Thyroid gland (tissue), 4 donors: ENCODE data around the gene CXCR6.

Experiments used
- CTCF ChIP-seq, 6 experiments: fragments of 200-600 bp in 3 of 6; fragments of 450-650 bp in 3 of 6; sonication (generic) in 3 of 6; IDR thresholded peaks; one replicate each; pipeline ENCODE4 v1.5.1; 2016 to 2019; ENCODE audit warnings: antibody characterized with exemption in 6 of 6, mild to moderate bottlenecking in 2 of 6, inconsistent platforms in 1 of 6, moderate library complexity in 1 of 6
- POLR2A ChIP-seq, 2 donors: fragments of 450-650 bp; IDR thresholded peaks; one replicate each; pipeline ENCODE4 v1.6.1; 2017; ENCODE audit warnings: antibody characterized with exemption in 2 of 2, mild to moderate bottlenecking in 2 of 2, moderate library complexity in 1 of 2

GRCh38 chr3:45927881-45928280 lies 15.4 kb upstream of the CXCR6 start:
- TF ChIP-seq POLR2A (IDR thresholded peaks at IDR 0.05): no peak
- no peak for TF ChIP-seq CTCF (IDR thresholded peaks at IDR 0.05)
